HTERT RPE-1 (cell line): ENCODE results near the gene DPM2.

ENCODE experiments used
- in situ Hi-C: fragments of 300-500 bp; cut with MboI; formaldehyde crosslinking; loops from 4 replicates; pipeline ENCODE4 v1.14.3; 2020; ENCODE audit warnings: low sequenced_read_pairs

Gene DPM2

DNA sequence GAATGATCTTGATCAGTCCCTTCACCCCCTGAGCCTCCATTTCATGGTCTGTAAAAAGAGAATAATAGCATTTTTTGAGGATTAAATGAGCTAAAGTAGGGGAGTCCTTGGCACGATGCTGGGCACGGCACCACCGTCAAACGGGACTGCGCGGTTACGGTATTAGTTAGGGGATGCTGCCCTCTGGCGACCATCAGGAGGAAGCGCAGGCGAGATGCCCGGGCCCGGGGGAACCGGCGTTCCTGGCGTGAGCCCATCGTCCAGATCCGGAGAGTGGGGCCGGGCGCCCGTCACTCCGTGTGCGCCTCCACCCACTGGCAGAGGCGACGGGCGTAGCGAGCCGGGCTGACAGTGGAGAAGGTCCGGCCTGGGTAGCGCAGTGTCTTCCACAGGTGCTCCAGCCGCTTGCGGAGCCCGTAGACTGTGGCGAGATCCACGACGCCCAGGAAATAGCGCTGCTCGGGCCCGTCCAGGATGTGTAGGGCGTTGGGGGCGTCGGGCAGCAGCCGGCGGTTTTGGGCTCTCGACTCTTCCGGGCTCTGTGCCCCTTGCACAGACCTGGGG lies 16.0 kb downstream of the DPM2 start:
- in situ Hi-C loops, result no loop called here

DNA sequence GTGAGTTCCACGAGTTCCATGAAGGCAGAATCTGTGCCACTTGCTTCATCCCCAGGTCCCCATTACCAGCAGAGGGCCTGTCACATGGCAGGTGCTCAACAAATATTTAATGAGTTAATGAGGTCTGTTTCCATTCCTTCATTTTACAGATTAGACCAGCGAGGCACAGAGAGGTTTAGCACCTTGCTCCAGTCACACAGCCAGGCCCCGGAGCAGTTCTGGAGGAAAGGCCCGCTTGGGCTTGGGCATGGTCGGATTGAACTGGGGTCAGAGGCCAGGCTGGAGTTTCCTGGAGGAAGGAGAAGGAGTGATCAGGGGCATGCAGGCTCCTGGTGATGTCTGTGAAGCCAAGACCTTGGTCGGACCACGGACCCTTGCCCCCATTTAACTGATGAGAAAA lies 16.9 kb downstream of the DPM2 start:
- in situ Hi-C loops, result no loop called here

DNA sequence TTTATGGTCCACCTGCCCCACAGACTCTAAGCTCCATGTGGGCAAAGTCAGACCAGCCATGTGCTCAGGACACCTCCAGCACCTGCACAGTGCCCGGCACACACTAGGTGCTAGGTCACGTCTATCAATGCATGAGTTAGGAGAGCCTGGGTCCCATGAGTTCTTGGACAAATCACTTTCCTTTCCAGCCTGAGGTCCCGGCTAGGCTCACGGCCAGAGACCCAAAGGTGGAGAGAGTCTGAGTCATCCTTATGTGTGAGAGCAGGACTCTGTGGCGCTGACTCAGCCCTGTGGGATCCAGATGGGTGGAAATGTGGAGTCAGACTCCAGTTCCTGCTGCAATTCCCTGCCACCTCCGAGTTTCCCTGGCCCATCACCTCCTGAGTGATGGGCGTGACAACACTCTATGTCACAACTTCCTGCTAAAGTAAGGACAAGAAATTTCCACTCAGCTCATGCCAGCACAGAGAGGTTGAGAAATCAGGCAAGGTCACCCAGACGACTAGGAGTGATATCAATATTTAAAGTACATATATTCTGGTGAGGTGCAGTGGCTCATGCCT lies 18.3 kb downstream of the DPM2 start:
- in situ Hi-C loops, result no loop called here

DNA sequence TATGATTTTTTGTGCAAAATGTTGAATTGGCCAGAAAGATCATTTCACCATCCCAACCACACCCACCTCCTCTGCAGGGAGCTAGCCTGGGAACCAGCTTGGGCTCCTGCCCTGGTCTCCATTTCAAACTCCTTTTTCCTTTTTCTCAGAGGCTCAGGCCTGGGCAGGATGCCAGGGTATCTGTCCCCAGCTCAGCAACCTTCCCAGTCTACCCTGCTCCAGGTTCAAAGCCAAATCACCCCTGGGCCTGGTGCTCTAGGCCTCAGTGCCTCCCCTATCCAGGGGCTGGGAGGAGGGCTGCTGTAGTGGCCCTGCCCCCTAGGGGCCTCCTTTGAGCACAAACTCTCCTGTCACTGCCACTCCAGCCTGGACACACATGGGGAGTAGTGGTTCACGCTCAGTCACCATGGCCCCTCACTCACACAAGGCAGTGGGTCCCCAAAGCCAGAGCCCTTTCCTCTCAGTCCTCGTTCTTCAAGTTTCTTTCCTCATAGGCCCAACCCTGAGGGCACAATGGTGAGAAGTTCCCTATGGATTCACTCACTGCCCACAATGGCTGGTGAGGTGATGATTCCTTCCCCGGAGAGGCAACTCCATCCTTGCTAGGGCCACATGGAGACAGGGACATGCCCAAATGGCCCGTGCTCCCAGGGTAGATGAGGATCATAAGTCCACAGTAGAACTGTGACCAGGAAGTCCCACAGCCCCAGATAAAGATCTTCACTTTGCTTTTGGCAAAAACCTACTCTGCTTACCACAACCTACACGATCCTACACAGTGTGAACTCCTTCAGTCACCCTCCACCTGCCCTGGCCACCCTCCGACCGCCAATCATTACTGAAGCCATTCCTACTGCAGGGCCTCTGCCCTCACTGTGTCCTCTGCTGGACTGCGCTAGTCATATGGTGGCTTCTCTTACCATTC lies 19.2 kb downstream of the DPM2 start:
- in situ Hi-C loops, result no loop called here

DNA sequence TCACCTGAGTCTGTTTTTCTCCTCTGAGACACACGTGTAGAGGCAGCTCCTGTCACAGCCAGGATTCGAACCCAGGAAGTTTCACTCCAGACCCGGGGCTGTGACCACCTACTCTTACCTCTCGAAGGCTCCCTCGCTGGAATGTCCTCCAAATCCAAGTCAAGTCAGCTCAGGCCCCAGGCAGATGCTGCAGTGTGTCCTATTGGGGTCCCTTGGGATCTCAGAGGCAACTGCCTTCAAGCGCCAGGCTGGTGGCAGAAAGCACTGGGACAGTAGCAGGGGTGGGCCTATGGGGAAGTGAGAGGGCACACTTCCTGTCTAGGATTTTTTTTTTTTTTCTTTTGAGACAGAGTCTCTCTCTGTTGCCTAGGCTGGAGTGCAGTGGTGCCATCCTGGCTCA lies 20.1 kb downstream of the DPM2 start:
- in situ Hi-C loops, result no loop called here

DNA sequence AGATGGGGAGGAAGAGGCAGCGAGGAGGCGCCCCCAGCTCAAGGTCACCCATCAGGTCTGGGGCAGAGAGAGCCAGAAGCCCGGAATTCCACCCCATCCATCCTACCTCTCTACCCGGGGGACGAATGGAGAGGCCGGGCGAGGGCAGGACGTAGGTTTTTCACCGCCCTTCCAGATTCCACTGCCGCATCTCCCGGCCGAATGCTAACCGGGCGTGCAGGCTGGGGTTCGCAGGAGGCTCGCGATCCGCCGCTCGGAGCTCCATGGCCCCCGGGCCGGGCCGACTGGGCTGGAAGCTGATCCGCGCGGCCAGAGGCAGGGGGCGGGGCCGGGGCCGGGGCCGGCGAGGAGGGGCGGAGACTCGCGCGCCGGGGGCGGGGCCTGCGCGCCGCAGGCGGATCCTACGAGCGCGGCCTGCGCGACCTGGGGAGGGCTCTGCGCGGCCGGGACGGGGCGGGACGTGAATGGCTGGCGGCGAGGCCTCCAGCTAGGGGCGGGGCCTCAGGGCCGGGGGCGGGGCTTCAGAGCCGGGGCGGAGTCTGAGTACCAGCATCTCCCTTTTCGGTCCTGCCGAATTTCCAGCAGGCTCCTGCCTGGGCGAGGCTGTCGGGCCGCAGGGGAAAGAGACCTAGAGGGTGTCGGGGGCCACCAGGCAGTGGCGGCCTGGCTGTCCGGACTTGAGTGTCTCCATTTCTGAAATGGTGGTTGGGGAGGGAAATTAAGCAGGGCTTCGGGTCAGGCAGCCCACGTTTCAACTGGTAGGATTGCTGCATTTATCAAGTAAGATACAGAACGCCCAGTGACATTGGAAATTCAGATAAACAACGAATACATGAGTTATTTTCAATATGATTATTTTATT lies 20.7 kb downstream of the DPM2 start, which contains the start of gene ST6GALNAC4:
TSS of gene ST6GALNAC4 (minus strand) at position 322 of the 862 bp plus-strand sequence. CDS start 622 bp downstream, outside the sequence.
- in situ Hi-C loops, result no loop called here

DNA sequence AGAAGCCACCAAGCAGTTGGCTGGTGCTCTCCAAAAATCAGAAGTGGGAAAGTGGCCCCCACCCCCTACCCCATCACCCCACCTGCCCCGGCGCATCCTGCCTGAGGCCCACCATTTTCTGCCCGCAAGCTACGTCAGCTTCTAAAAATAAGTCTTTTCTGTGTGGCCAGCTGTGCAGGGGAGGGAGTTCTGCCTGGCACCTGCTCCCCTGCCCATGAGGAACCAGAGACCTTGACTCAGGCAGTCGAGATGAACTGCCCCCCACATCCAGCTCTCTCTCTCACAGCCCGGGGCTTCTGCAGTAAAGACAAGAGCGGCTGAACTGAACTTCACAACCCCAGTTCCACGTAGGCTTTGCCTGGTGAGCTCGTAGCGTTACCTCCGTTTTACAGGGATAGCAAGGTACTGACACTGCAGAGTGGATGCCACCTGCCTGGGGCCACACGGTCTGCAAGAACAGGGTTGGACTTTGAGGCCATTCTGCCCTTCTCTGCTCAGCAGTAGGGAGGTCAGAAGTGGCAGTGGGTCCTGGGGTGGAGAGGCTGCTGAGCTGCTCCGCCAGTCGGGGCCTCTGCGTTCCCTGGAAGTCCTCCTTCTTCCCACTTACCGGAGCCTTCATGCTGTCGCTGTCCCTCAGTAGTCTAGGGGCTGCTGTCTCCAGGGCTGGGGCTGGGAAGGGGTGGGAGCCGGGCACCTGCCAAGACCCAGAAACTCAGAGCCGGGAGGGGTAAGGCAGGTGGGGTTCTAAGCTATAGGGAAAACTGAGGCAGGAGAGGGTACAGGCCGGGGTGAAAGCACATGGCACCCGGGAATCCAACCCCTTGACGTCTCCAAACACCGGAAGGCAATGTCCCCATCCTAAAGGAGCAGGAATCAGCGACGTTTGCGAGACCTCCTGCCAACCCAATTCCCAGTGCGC lies 21.6 kb downstream of the DPM2 start:
- in situ Hi-C loops, result no loop called here

DNA sequence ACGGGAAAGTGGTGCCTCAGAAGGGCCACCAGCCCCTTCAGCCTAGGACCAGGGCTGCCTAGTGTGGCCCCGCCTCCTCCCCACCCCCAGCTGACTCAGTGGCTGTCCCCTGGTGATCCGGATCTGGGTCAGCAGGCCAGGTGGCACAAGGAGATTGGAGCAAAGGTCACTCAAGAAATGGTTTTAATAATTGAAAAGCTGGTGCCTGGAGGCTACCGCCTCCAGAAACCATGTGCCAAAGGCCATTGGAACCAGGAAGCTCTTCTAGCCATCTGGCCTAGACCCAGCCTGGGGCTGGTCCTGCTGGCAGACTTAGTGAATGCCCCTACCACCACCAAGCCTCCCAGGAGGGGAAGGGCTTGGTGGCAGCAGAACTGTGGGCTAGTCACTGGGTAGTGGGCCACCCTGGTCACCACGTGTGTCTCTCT lies 22.3 kb downstream of the DPM2 start:
- in situ Hi-C loops, result no loop called here

DNA sequence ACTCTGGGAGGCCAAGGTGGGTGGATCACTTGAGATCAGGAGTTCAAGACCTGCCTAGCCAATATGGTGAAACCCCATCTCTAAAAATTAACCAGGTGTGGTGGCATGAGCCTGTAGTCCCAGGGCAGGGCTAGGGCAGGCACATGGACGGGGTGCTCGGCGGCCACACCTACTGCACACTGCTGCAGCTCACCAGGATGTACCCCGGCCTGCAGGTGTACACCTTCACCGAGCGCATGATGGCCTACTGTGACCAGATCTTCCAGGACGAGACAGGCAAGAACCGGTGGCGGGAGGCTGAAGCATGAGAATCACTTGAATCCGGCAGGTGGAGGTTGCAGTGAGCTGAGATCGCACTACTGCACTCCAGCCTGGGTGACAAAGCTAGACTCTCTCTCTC lies 24.0 kb downstream of the DPM2 start:
- in situ Hi-C loops, result no loop called here

DNA sequence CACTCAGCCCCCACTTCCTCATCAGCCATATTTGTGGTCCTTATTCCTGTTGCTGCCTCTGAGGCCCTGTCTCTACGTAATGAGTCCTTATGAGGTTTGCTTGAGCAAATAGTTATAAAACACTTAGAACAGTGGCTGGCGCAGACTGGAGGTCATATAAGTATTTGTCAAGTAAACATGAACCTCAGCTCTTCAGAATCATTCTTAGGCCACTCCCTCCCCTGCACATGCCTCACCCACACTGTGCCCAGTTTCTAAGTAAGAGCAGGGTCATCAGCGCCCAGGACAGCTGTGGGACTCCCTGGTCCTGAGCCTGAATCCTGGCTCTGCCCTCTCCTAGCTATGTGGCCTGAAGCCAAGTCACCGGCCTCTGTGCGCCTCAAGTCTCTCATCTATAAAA lies 24.8 kb downstream of the DPM2 start:
- in situ Hi-C loops, result no loop called here

DNA sequence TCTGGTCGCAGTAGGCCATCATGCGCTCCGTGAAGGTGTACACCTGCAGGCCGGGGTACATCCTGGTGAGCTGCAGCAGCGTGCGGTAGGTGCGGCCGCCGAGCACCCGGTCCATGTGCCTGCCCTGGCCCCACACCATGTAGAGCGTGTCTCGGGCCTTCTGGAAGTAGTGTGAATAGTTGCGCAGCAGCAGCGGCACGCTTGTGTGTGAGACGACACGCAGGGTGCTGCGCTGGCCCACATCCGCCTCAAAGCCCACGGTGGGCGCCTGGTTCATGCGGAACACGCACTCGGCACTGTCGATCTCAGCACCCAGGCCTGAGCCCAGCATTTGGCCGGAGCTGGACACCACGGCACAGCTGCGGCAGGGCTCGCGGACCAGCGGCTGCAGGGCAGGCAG lies 25.4 kb downstream of the DPM2 start:
- in situ Hi-C loops, result no loop called here

DNA sequence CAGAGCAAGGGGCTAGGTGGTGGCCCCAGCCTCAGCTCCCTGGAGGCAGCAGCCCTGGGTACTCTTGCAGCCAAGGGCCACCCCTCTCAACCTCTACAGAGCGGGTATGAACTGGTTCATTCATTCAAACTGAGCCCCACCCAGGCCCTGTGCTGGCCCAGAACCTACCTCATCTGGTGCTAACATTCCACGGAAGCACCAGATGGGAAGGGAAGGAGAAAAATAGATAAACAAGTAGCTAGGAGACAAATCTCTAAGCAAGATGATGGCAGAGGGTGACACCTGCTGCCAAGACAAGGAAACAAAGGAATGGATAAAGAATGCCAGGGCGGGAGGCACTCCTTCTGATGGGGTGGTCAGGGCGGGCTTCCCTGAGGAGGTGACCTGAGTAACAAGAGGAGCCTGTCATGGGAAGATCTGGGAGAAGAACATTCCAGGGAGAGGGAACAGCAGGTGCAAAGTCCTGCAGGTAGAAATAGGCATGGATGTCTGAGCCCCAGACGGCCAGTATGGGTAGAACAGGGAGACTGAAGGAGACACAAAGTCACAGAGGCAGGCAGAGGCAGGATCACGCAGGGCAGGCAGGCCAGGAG lies 26.9 kb downstream of the DPM2 start:
- in situ Hi-C loops, result no loop called here

DNA sequence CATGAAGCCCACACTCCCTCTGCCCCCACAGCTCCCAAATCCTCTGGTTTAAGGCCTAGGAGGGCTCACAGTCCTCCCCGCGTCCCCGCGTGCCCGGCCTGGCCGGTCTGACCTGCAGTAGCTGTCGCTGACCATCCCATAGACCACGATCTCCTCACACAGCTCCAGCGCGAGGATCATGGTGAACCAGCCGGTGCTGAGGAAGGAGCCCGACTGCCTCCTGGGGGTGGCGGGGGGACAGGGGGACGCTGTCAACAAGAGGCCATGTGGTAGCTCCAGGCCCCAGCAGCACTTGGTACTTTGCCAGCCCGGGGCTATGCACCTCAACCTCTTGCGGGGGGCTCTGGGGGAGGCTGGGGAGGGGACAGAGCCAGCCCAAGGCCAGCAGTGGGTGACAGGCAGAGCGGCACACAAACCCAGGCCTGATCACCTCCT lies 27.8 kb downstream of the DPM2 start:
- in situ Hi-C loops, result no loop called here

DNA sequence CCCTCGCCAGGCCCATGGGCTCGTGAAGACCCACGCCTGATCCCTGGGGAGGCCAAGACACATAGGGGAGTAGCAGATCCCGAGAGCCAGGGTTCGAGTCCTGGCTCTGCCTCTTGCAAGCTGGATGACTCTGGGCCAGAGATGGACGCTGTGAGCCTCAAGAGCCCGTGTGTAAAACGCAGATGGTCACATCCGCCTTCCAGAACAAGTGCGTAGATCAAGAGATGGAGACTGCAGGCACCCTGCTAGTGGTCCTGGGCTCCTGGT lies 29.1 kb downstream of the DPM2 start:
- in situ Hi-C loops, result no loop called here

DNA sequence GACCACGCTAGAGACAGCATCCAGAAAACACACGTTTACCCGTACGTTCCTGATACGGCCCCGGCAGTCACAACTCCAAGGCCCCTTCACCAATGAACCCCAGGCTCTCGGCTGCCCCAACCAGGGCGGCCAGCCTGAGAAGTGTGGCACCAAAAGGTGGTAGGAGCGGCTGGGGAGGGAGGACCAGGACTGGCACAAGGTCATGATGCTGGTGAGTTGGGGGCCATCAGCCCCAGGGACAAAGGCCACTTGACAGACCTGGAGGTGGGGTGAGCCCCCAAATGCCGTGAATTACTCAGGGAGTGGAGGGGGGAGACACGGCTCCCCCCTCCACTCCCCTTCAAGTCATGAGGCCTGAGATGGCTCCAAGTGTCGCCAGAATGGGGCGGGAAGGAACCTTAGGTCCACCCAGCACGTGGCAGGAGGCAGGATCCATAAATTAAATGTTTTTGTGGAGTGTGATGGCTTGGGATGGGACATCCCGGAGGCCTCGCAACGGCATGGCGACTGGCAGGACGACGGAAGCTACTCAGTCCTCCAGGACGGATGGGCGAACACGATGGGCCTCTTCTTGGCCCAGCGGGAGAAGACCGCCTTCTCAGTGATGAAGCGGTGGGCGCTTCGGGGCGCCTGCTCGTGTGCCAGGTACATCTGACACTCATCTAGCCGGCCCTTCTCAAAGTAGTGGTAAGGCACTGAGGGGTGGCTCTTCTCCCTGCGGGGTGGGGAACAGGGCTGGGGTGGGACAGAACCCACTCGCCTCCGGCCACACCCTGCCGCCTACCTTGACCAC lies 29.6 kb downstream of the DPM2 start:
- in situ Hi-C loops, result no loop called here

DNA sequence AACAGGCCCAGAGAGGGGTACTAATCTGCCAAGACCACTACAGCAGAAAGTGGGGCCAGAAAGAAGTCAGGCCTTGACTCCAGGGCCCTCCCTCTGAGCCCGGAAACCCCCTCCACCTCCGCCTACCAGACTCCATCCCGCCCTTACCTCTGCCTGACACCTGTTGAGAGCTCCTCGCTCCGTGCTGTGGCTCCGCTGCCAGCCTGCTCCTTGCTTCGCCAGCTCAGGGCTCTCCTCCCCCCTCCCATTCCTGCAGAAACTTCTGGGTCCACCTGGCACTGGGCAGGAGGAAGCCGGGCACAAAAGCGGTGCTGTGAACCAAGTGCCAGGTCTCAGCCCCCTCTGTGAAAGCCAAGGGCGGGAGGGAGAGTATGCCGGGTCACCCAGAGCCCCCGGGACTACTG lies 31.9 kb downstream of the DPM2 start:
- in situ Hi-C loops, result no loop called here

DNA sequence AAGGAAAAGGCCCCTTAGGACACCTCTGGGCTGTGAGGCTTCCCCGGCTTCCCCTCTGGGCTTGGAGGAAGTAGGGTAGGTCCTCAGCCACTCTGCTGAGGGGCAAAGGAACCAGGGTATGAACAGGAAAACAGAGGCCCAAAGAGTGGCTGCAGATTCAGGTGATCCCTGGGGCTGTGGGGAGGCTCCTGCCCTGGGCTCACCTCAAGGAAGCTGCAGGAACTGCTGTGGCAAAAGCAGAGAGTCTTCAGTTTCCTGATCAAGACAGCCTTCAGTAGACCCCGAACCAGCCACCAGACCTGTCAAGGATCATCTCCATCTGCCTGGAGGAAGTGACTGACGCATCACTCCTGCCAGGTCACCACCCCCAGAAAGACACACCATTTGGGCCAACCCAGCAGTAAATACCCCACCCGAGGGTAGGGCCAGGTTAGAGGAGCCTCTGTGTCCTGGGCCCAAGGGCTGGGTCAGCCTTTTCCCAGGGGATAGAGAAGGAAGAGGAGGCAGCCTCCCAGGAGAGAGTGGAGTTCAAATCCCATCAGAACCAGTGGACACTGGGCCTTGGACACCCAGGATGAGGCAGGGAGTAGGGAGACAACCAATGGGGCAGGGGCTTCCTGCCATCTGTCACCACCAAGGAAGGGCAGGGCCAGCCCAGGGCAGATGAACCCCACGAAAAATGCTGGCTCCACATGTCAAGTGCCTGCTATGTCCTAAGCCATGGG lies 32.5 kb downstream of the DPM2 start:
- in situ Hi-C loops, result no loop called here

DNA sequence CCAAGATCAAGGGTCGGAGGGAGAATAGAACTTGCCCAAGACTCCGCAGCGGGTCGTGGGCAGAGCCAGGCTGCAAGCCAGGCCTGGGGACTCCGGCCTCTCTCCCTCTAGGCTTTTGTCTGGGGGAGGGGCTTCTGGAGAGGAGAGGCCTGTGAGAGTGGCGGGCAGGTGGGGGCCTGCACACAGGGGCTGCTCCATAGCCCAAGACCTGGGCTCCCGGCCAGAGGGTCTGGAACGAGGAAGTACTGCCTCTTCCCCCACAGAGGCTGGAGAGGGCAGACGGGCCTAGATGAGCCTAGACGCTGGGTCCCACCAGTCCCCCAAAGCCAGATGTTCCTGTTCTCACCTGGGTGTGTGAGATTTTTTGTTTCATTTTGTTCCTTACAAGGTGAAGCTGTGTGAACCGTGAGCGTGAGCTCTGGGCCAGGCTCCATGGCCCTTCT lies 33.1 kb downstream of the DPM2 start:
- in situ Hi-C loops, result no loop called here
